ENCODE data around the gene ESPNL. TPM values are rescaled to one million over a fixed set of nuclear protein-coding genes. Genes with fewer than 3 reads are reported as not detected.

The ESPNL gene
- polyA plus RNA-seq, 1 donor (not counting 4 experiments of a cell fraction or from before 2014, with no cell fraction given) = 0.16 TPM

GRCh38 chr2:238144262-238144661 lies 44.1 kb downstream of the ESPNL start:
- no peaks in the 10 kb centered on the region for H4K20me1 ChIP-seq (ENCODE audit: control insufficient read depth, extremely low read depth, insufficient read depth, low read length)
- FAIRE-seq = no peak
- H3K27ac ChIP-seq (ENCODE audit: control insufficient read depth, insufficient read depth, low read length) = no peak overlapping the region
- H3K9ac ChIP-seq (ENCODE audit: control insufficient read depth, extremely low read depth, insufficient read depth, low read length) = no peak overlapping the region
- H3K9me1 ChIP-seq (ENCODE audit: control insufficient read depth, extremely low read depth, insufficient read depth, low read length) = no peaks in the 10 kb centered on the region
- TF ChIP-seq CTCF (optimal IDR thresholded peaks at IDR 0.05 in 1 of 3, IDR thresholded peaks at IDR 0.05 in 1 of 3, conservative IDR thresholded peaks at IDR 0.05 in 1 of 3; ENCODE audit: extremely low read depth in 1 of 3, insufficient read depth in 2 of 3, low read length in 3 of 3) (no peak), EZH2 (IDR thresholded peaks at IDR 0.05; ENCODE audit: low read length) (no peak)
- H3K9me3 ChIP-seq (ENCODE audit: control insufficient read depth, low read depth, low read length) = no peaks in the 10 kb centered on the region
- H3K4me1 ChIP-seq (ENCODE audit: control insufficient read depth, extremely low read depth, insufficient read depth, low read length) = peaks cover 30% of the 10 kb centered on the region
- H3K4me2 ChIP-seq (ENCODE audit: control insufficient read depth, extremely low read depth, insufficient read depth, low read depth, low read length) = no peak overlapping the region
- dilution Hi-C loops (cut with MboI; ENCODE audit: extremely low pct_ligation_motif_present, low sequenced_read_pairs) = no loop called here
- no peaks in the 10 kb centered on the region for H3K27me3 ChIP-seq (ENCODE audit: control insufficient read depth, extremely low read depth, insufficient read depth, low read length)
- no peak for DNase-seq (ENCODE audit: low read depth, low spot score)
- no peaks in the 10 kb centered on the region for H3K79me2 ChIP-seq (ENCODE audit: control insufficient read depth, insufficient read depth, low read length)
- H3K4me3 ChIP-seq (ENCODE audit: control insufficient read depth in 2 of 3, extremely low read depth in 1 of 3, insufficient read depth in 2 of 3, low read depth in 1 of 3, low read length in 3 of 3) = no peak overlapping the region
- H2AFZ ChIP-seq (ENCODE audit: control insufficient read depth, low read length) = no peak overlapping the region
- no peaks in the 10 kb centered on the region for H3K36me3 ChIP-seq (ENCODE audit: control insufficient read depth in 2 of 2, extremely low read depth in 1 of 2, insufficient read depth in 2 of 2, low read length in 2 of 2)

- Histone ChIP-seq H3K27me3 (ENCODE audit: control insufficient read depth, extremely low read depth, insufficient read depth, low read length) (no peaks in the 10 kb centered on the region), H3K9me1 (ENCODE audit: control insufficient read depth, extremely low read depth, insufficient read depth, low read length) (no peaks in the 10 kb centered on the region), H4K20me1 (ENCODE audit: control insufficient read depth, extremely low read depth, insufficient read depth, low read length) (no peaks in the 10 kb centered on the region), H2AFZ (ENCODE audit: control insufficient read depth, low read length) (no peak overlapping the region), H3K4me1 (ENCODE audit: control insufficient read depth, extremely low read depth, insufficient read depth, low read length) (peaks cover 30% of the 10 kb centered on the region), H3K4me3 (ENCODE audit: control insufficient read depth in 2 of 3, extremely low read depth in 1 of 3, insufficient read depth in 2 of 3, low read depth in 1 of 3, low read length in 3 of 3) (no peak overlapping the region), H3K36me3 (ENCODE audit: control insufficient read depth in 2 of 2, extremely low read depth in 1 of 2, insufficient read depth in 2 of 2, low read length in 2 of 2) (no peaks in the 10 kb centered on the region), H3K4me2 (ENCODE audit: control insufficient read depth, extremely low read depth, insufficient read depth, low read depth, low read length) (no peak overlapping the region), H3K9me3 (ENCODE audit: control insufficient read depth, low read depth, low read length) (no peaks in the 10 kb centered on the region), H3K79me2 (ENCODE audit: control insufficient read depth, insufficient read depth, low read length) (no peaks in the 10 kb centered on the region), H3K27ac (ENCODE audit: control insufficient read depth, insufficient read depth, low read length) (no peak overlapping the region), H3K9ac (ENCODE audit: control insufficient read depth, extremely low read depth, insufficient read depth, low read length) (no peak overlapping the region)
- TF ChIP-seq EZH2 (IDR thresholded peaks at IDR 0.05; ENCODE audit: low read length) = no peak
- TF ChIP-seq CTCF (optimal IDR thresholded peaks at IDR 0.05 in 1 of 3, IDR thresholded peaks at IDR 0.05 in 1 of 3, conservative IDR thresholded peaks at IDR 0.05 in 1 of 3; ENCODE audit: extremely low read depth in 1 of 3, insufficient read depth in 2 of 3, low read length in 3 of 3) = no peak
- DNase-seq (ENCODE audit: low read depth, low spot score) (no peak), FAIRE-seq (no peak)
- dilution Hi-C loops (cut with MboI; ENCODE audit: extremely low pct_ligation_motif_present, low sequenced_read_pairs) = no loop called here
Observed at GRCh38 chr2:238145046-238145445, 44.9 kb downstream of the ESPNL start.
